B cell (primary cell): Measurements from ENCODE around the gene GAP43. TPM values are rescaled to one million over a fixed set of nuclear protein-coding genes. Genes with fewer than 3 reads are reported as not detected.

Source experiments
- ATAC-seq: fragments of 200-7000 bp; cut with Tn5 transposase; one replicate; pipeline ENCODE4 v1.10.0; 2021; ENCODE audit warnings: low read depth, mild to moderate bottlenecking, moderate number of reproducible peaks, moderate library complexity
- CTCF ChIA-PET: fragments of 350-600 bp; sonication (Branson Sonifier 250); formaldehyde crosslinking; loops from one replicate; lab custom pipeline; 2021; ENCODE audit warnings: antibody characterized with exemption, inconsistent platforms; lab: Charles Lee
- POLR2A ChIA-PET: fragments of 350-600 bp; sonication (Branson Sonifier 250); formaldehyde crosslinking; loops from one replicate; lab custom pipeline; 2021; ENCODE audit warnings: antibody characterized with exemption; lab: Charles Lee
- DNase-seq: peaks from one replicate; pipeline ENCODE4 v3.0.0; 2013
- H2AFZ ChIP-seq: 2 replicates; pipeline ENCODE4 v1.6.1; 2012; ENCODE audit warnings: mild to moderate bottlenecking, low read depth, low read length; ENCODE audit not compliant: insufficient read depth, poor library complexity, severe bottlenecking
- H3K27ac ChIP-seq, 2 donors: 1 replicate in 1 of 2; 2 replicates in 1 of 2; pipeline ENCODE4 v1.5.1; 2012 to 2013; ENCODE audit warnings: low read length in 2 of 2, mild to moderate bottlenecking in 2 of 2, moderate library complexity in 1 of 2
- H3K27me3 ChIP-seq, 4 experiments: fragments of 200-600 bp in 1 of 4; sonication (generic) in 1 of 4; replicated peaks in 1 of 4; 1 replicate in 2 of 4; 2 replicates in 2 of 4; pipeline versions ENCODE4 v1.6.1 to v1.7.0; 2013 to 2016; ENCODE audit warnings: low read length in 3 of 4, mild to moderate bottlenecking in 2 of 4, mixed read lengths in 1 of 4, moderate library complexity in 1 of 4; ENCODE audit not compliant: insufficient read depth in 4 of 4, control insufficient read depth in 3 of 4; ENCODE audit errors: control extremely low read depth in 1 of 4
- H3K36me3 ChIP-seq, 2 experiments: replicated peaks in 1 of 2; 1 replicate in 1 of 2; 2 replicates in 1 of 2; pipeline versions ENCODE4 v1.6.1 to v1.7.1; 2013; ENCODE audit warnings: low read length in 1 of 2; ENCODE audit not compliant: insufficient read depth in 2 of 2, control insufficient read depth in 1 of 2; ENCODE audit errors: control extremely low read depth in 1 of 2, extremely low read depth in 1 of 2
- H3K4me1 ChIP-seq, 2 donors: fragments of 200-600 bp in 1 of 2; sonication (generic) in 1 of 2; 1 replicate in 1 of 2; 2 replicates in 1 of 2; pipeline versions ENCODE4 v1.5.1 to v1.6.1; 2013 to 2017; ENCODE audit warnings: low read length in 2 of 2; ENCODE audit not compliant: control insufficient read depth in 2 of 2, insufficient read depth in 2 of 2
- H3K4me2 ChIP-seq: replicated peaks from 2 replicates; pipeline ENCODE3; 2012; ENCODE audit warnings: mild to moderate bottlenecking, low read depth, low read length; ENCODE audit not compliant: poor library complexity, severe bottlenecking
- H3K4me3 ChIP-seq, 5 experiments: fragments of 200-600 bp in 1 of 5; sonication (generic) in 1 of 5; 1 replicate in 3 of 5; 2 replicates in 2 of 5; pipeline versions ENCODE4 v1.5.1 to v1.7.0; 2011 to 2016; ENCODE audit warnings: low read length in 4 of 5, mild to moderate bottlenecking in 4 of 5, low read depth in 2 of 5, control low read depth in 1 of 5, moderate library complexity in 1 of 5; ENCODE audit not compliant: insufficient read depth in 1 of 5; ENCODE audit errors: control extremely low read depth in 1 of 5, extremely low read depth in 1 of 5
- H3K79me2 ChIP-seq: fragments of 200-600 bp; sonication (generic); one replicate; pipeline ENCODE4 v1.6.0; 2016; ENCODE audit warnings: low read length; ENCODE audit not compliant: control insufficient read depth, insufficient read depth
- H3K9ac ChIP-seq: fragments of 200-600 bp; sonication (generic); 2 replicates; pipeline ENCODE4 v1.6.1; 2017; ENCODE audit warnings: mild to moderate bottlenecking, low read length, moderate library complexity
- H3K9me3 ChIP-seq, 3 donors: one replicate each; pipeline versions ENCODE4 v1.6.1 to v1.7.1; 2013; ENCODE audit warnings: low read length in 2 of 3; ENCODE audit not compliant: control insufficient read depth in 2 of 3, insufficient read depth in 1 of 3; ENCODE audit errors: control extremely low read depth in 1 of 3
- H4K20me1 ChIP-seq: 2 replicates; pipeline ENCODE4 v1.6.0; 2012; ENCODE audit warnings: mild to moderate bottlenecking, low read length; ENCODE audit not compliant: insufficient read depth, control insufficient read depth, poor library complexity, severe bottlenecking
- H3K27ac Mint-ChIP-seq: one replicate; pipeline ENCODE4 v1.8.0; 2021; ENCODE audit warnings: mixed read lengths
- H3K27me3 Mint-ChIP-seq: one replicate; pipeline ENCODE4 v1.8.0; 2021; ENCODE audit warnings: mixed read lengths
- H3K4me1 Mint-ChIP-seq: one replicate; pipeline ENCODE4 v1.8.0; 2021; ENCODE audit warnings: mixed read lengths
- H3K4me3 Mint-ChIP-seq: one replicate; pipeline ENCODE4 v1.8.0; 2021; ENCODE audit warnings: mixed read lengths
- H3K9me3 Mint-ChIP-seq: one replicate; pipeline ENCODE4 v1.8.0; 2022; ENCODE audit warnings: mixed read lengths; ENCODE audit not compliant: insufficient read depth
- CTCF ChIP-seq: fragments of 200-600 bp; IDR thresholded peaks from one replicate; pipeline ENCODE4 v1.8.0; 2022; ENCODE audit warnings: antibody characterized with exemption, mild to moderate bottlenecking
- EZH2 ChIP-seq: IDR thresholded peaks from 2 replicates; pipeline ENCODE4 v1.6.1; 2012; ENCODE audit warnings: borderline replicate concordance, low read depth, mild to moderate bottlenecking, moderate library complexity, low read length; ENCODE audit not compliant: insufficient read depth, poor library complexity, severe bottlenecking
- WGBS: methylation state at CpG from one replicate; pipeline ENCODE4 v1.1.5; 2013; ENCODE audit warnings: missing lambda C conversion rate; ENCODE audit not compliant: insufficient coverage; 5-methylcytosine and 5-hydroxymethylcytosine counted together
- intact Hi-C: fragments of 100-400 bp; cut with micrococcal nuclease; formaldehyde crosslinking; loops from one replicate; pipeline ENCODE4 v1.10.0; 2022
- polyA plus RNA-seq: library from polyadenylated mRNA; depleted of rRNA; stranded (reverse); fragments of >200 nt; gene quantifications from 2 replicates; pipeline ENCODE4 v1.2.3, GENCODE V29; 2012
- total RNA-seq, 2 donors: library from RNA; stranded (reverse); fragments of 120-200 nt in 1 of 2; gene quantifications; 1 replicate in 1 of 2; 2 replicates in 1 of 2; pipeline versions ENCODE4 v1.2.3 to v1.2.4, GENCODE V29; 2013 to 2022

Gene GAP43
- total and polyA plus RNA-seq, 2 donors (not counting 1 experiment from before 2014, with no cell fraction given), result 0.04 TPM; not detected in 1

DNA sequence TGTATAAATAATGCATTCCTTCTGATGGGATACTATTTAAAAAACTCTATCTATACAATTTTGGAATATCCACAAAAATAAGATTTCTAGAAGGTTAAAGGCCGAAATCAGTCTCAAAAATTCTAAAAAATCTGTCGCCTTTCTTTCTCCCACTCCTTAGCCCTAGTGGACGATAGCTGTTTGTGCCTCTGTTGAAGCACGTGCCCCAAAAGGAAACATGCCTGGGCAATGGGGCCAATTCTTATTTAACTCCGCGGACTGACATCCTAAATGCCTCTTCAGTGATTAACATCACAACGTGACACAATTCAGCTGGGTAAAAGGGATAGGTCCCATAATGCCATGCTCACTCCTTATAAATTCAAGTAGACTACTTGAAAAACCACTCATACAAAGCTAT, 65.1 kb downstream of the GAP43 start:
- Histone ChIP-seq H3K9me3 (no peaks in the 10 kb centered on the region), H3K79me2 (no peaks in the 10 kb centered on the region), H3K4me3 (no peak overlapping the region), H3K36me3 (no peaks in the 10 kb centered on the region), H3K27me3 (peaks cover 0 to 3% (median 0%) of the 10 kb centered on the region in 4 experiments), H2AFZ (no peak overlapping the region), H3K4me2 (no peak overlapping the region), H3K27ac (no peak overlapping the region), H4K20me1 (no peaks in the 10 kb centered on the region), H3K4me1 (no peaks in the 10 kb centered on the region), H3K9ac (no peak overlapping the region)
- WGBS, result 98% methylated on average over 7 of the region's 7 CpGs
- no peak for DNase-seq
- ChIA-PET CTCF (interaction anchor here (1.9 kb wide), 1 partner anchor 597 kb away, joined by 7 read pairs; no protein-coding TSS in a partner anchor), POLR2A (no interaction called here)
- intact Hi-C loops, result no loop called here
- ATAC-seq, result no peak
- Mint-ChIP-seq H3K4me3 (no peak overlapping the region), H3K4me1 (no peaks in the 10 kb centered on the region), H3K9me3 (no peaks in the 10 kb centered on the region), H3K27ac (no peak overlapping the region), H3K27me3 (peaks cover 4% of the 10 kb centered on the region)
- no peak for TF ChIP-seq EZH2
- TF ChIP-seq CTCF, result no peak

- Histone ChIP-seq H2AFZ (no peak overlapping the region), H3K4me1 (no peaks in the 10 kb centered on the region), H3K4me2 (no peak overlapping the region), H3K27me3 (no peaks in the 10 kb centered on the region), H4K20me1 (no peaks in the 10 kb centered on the region), H3K9me3 (no peaks in the 10 kb centered on the region), H3K79me2 (no peaks in the 10 kb centered on the region), H3K36me3 (no peaks in the 10 kb centered on the region), H3K4me3 (no peak overlapping the region), H3K9ac (no peak overlapping the region), H3K27ac (no peak overlapping the region)
- ATAC-seq (no peak), DNase-seq (no peak)
- H3K27ac Mint-ChIP-seq, result no peak overlapping the region
- ChIA-PET POLR2A (no interaction called here), CTCF (interaction anchor here (0.8 kb wide), 1 partner anchor 863 kb away, joined by 3 read pairs; no protein-coding TSS in a partner anchor)
- H3K4me1 Mint-ChIP-seq, result no peaks in the 10 kb centered on the region
- intact Hi-C loops, result no loop called here
- TF ChIP-seq CTCF, result no peak
- no peak for TF ChIP-seq EZH2
- peaks cover 4% of the 10 kb centered on the region for H3K27me3 Mint-ChIP-seq
- H3K4me3 Mint-ChIP-seq, result no peak overlapping the region
- no peaks in the 10 kb centered on the region for H3K9me3 Mint-ChIP-seq
- WGBS, result 94% methylated on average over 3 of the region's 5 CpGs
Measured at GRCh38 chr3:115689928-115690327, 66.6 kb downstream of the GAP43 start.
